ENCODE data around the gene MTCL1.

DNA sequence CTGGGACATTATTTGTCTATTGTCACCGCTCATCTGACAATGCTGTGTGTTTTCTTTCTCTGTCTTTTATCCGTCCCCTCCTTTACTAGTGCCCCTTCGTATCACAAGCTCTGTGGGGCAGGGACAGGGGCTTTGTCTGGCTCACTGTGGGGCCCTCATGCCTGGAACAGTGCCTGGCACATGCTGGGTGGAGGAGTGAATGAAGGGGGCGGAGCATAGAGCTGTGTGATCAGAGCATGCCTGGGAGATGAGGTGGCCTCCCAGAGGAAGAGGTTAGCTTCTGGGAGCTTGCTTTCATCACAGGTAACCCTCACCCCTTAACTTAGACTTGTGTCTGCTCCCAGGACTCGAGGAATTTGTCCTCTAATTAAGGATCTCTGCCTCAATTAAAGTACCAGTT lies 16.4 kb downstream of the MTCL1 start:
- TF ChIP-seq, protein P1, sequence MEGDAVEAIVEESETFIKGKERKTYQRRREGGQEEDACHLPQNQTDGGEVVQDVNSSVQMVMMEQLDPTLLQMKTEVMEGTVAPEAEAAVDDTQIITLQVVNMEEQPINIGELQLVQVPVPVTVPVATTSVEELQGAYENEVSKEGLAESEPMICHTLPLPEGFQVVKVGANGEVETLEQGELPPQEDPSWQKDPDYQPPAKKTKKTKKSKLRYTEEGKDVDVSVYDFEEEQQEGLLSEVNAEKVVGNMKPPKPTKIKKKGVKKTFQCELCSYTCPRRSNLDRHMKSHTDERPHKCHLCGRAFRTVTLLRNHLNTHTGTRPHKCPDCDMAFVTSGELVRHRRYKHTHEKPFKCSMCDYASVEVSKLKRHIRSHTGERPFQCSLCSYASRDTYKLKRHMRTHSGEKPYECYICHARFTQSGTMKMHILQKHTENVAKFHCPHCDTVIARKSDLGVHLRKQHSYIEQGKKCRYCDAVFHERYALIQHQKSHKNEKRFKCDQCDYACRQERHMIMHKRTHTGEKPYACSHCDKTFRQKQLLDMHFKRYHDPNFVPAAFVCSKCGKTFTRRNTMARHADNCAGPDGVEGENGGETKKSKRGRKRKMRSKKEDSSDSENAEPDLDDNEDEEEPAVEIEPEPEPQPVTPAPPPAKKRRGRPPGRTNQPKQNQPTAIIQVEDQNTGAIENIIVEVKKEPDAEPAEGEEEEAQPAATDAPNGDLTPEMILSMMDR (IDR thresholded peaks at IDR 0.05; ENCODE audit: borderline replicate concordance, extremely low read depth, low read length, poor library complexity, severe bottlenecking) = no peak
- TF ChIP-seq EZH2 (IDR thresholded peaks at IDR 0.05; ENCODE audit: borderline replicate concordance, low read depth, low read length, severe bottlenecking) = no peak
